NCI-H146 treated with DMSO at 0.1 percent for 48 hours (cell line): ENCODE measurements around the gene ZBTB11.
"Not testable (repeated sequence)": the region's sequence is repeated elsewhere in the genome, so short reads cannot be mapped to it uniquely, and the experiment has no call there.

Experiments
- DNase-seq: peaks from one replicate; lab custom pipeline; 2025; ENCODE audit not compliant: unreplicated experiment; lab: John Stamatoyannopoulos, UW

The ZBTB11 gene

DNA sequence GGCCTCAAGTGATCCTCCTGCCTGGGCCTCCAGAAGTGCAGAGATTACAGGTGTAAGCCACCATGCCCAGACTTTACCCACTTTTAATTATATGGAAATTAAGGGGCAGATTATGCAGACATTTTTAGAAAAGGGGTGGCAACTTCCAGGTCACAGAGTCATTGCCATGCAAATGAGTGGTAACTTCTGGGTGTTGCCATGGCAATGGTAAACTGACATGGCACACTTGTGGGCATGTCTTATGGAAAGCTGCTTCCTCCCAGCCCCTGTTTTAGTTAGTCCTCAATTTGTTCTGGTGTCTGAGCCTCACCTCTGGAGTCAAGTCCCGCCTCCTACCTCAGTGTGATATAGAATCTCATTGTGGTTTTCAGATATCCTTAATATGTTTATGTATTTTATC is 53.3 kb downstream of the ZBTB11 start:
- DNase-seq: no peak

- no peak for DNase-seq
Observed at GRCh38 chr3:101619734-101620133, 57.2 kb downstream of the ZBTB11 start.

DNA sequence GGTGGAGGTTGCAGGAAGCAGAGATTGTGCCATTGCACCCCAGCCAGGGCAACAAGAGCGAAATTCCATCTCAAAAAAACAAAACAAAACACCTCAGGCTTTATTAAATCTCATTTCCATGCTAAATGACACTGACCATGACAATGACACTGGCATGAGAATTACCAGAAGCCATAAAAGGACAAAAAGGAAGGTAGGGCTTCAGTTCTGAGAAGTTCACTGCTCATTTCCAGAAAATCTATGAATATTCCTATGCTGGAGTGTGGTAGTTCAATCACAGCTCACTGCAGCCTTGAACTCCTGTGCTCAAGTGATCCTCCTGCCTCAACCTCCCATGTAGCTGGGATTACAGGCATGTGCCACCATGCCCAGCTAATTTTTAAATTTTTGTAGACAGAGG is 58.2 kb downstream of the ZBTB11 start:
- DNase-seq: no peak

- no peak for DNase-seq
Observed at GRCh38 chr3:101617478-101617877, 59.5 kb downstream of the ZBTB11 start.

GRCh38 chr3:101615525-101615924 is 61.4 kb downstream of the ZBTB11 start:
- no peak for DNase-seq

DNA sequence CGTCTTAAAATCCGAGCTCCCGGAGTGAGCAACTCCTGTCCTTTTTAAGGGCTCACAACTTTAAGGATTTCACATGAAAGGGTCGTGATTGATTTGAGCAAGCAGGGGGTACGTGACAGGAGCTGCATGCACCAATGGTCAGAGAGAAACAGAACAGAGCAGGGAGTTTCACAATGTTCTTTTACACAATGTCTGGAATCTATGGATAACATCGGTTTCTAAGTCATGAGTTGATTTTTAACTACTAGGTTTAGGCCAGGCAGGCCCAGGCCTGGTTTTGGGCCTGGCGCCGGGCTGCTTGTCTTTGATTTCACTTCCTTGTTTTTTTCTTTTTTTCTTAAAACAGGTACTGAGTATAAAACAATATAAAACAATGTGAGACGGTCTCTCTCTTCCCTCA is 63.9 kb downstream of the ZBTB11 start:
- not testable (repeated sequence) for DNase-seq

- DNase-seq: no peak
Observed at GRCh38 chr3:101611023-101611422, 65.9 kb downstream of the ZBTB11 start.

GRCh38 chr3:101605398-101605797 is 71.5 kb downstream of the ZBTB11 start:
- DNase-seq: not testable (repeated sequence)

GRCh38 chr3:101603184-101603583 is 73.7 kb downstream of the ZBTB11 start:
- no peak for DNase-seq

DNA sequence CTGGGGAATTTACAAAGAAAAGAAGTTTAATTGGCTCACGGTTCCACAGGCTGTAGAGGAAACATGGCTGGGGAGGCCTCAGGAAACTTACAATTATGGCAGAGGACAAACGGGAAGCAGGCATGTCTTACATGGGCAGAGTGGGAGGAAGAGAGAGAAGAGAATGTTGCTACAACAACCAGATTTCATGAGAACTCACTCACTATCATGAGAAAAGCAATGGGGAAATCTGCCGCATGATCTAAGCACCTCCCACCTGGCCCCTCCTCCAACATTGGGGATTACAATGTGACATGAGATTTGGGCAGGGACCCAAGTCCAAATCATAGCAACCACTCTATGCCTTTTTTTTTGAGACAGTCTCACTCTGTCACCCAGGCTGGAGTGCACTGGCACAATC is 74.2 kb downstream of the ZBTB11 start:
- DNase-seq: no peak
